Occipital lobe (tissue), 2 donors: Measurements from ENCODE around the gene COPS4. TPM values are rescaled to one million over a fixed set of nuclear protein-coding genes. Genes with fewer than 3 reads are reported as not detected.
"Not testable (repeated sequence)": the region's sequence is repeated elsewhere in the genome, so short reads cannot be mapped to it uniquely, and the experiment has no call there.

ENCODE experiments used
- DNase-seq: peaks from one replicate; lab custom pipeline; 2025; lab: John Stamatoyannopoulos, UW
- total RNA-seq: library from RNA; depleted of rRNA; stranded (reverse); fragments of >200 nt; gene quantifications from one replicate; pipeline ENCODE4 v1.2.3, GENCODE V29; 2014

COPS4 gene
- total RNA-seq, 1 donor from 2014 or later: 155 TPM

DNA sequence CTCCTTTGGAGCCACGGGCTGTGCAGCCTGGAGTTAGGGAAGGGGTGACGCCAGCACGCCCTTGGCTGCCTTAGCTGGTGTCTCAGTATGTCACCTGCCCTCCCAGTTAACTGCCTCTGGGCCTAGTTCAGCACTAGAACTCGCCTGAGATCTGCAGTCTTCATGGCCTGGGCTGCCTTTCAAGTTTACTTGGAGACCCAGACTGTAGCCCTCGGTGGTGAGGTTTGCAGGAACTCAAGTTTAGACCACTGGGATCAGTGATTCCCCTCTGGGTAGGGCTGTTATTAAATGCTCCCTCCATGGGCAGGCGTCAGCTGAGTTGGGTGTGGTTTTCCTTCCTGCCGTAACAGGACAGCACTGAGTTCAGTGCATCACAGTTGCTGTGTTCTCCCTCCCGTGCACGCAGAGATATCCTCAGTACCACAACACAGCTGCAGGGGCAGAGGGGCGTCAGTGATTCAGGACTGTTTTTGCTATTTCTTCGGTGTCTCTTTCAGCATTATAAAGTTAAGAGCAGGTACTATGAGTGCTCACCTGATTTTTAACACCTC lies 49.0 kb downstream of the COPS4 start:
- DNase-seq: no peak

DNA sequence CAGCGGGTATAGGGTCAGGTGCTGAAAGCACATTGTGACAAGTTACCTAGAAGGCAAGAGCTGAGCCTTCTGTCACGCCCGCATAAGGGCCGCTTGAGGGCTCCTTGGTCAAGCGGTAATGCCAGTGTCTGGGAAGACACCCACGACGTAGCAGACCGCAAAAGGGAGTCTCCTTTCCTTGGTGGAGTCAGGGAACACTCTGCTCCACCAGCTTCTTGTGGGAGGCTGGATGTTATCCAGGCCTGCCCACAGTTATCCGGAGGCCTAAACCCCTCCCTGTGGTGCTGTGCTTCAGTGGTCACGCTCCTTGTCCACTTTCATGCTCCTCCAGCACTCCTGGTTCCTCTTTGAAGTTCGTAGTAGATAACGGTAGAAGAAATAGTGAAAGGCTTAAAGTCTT lies 50.0 kb downstream of the COPS4 start:
- not testable (repeated sequence) for DNase-seq

DNA sequence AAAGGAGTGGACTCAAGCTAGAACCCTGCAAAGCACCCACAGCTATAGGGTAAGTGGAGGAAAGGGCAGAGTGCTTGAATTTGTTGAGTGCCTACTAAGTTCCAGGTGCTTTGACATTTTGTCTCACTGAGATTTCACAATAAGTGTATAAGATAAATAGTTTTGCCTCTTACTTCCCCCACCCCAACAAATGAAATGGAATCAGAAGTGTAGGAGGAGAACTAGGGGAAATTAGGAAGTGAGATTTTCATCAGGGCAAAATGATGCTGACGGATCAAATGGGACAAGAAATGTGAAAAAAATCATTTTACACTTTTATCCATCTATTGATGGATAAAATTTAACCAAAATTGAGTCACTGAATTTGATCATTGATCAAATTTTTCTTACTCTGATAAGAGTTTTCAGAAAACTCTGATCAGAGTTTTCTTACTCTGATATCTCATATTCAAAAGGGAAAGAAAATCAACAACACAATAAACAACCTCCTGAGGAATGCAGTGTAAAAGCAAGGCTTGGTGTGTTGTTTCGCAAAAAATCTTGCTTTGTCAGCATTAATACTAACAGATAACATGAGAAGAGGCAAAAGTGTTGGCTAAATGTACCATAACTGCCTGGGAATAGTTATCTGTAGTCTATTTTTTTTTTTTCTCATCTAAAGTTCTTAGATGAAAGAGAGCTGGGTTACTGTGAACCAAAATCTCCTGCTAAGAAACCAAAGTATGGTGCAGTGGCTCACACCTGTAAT lies 54.6 kb downstream of the COPS4 start:
- DNase-seq: no peak

DNA sequence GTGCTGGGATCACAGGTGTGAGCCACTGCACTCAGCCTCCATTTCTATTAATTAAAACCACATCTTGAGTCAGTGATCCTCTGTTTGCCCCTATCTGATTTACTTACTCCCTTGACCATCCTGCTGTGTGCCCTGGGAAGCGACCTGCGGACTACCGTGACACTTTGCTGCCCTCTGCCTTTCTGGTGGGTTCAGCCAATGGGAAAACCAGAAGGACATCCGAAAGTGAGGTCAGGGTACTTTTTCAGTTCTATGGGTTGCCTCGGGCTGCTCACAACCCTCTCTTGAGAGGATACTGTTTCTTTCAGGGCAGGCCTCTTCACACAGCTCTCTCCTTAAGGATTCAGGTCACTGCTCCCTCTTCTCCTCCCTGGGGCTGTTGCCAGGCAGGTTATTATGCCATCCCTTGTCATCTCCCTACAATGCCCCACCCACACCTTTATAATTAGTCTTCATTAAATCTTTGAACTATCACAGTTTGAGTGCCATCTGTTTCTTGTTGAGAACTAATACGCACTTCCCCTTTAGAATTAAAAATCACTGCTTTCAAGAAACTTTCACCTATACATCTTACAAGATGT lies 58.2 kb downstream of the COPS4 start:
- no peak for DNase-seq

DNA sequence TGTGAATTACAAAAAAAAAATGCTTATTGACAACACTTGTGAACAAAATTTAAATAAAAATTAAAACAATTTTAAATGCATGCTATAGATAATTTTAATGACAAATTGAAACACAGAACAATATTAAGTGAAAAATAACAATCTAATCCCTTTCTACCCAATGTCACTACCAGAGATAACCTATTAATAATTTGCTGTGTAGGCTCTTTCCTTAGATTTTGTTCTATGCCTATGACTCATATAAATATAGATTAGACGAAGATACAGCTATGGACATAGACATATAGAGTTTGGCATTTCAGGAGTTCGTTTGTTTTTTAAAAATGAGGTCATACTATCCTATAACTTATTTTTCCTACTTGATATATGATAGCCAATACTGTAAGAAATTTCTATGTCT lies 61.4 kb downstream of the COPS4 start:
- DNase-seq: no peak

DNA sequence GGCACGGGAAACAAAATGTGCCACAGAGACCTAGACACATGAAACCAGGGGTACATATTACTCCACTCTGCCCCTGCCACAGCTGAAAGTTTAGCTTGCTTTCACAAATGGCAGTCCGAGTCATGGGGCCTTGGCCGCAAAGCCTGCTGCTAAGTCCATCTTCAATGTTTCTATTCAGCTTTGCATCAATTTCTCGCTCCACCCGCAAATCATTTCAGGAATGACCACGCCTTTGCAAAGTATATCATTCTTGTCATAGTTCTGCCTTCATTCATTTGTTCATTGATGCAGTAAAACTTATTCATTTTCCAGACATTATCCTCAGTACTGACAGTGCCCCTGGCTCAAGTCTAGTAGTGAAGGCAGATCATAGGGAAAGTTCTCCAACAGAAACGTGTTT lies 70.0 kb downstream of the COPS4 start:
- DNase-seq: no peak

DNA sequence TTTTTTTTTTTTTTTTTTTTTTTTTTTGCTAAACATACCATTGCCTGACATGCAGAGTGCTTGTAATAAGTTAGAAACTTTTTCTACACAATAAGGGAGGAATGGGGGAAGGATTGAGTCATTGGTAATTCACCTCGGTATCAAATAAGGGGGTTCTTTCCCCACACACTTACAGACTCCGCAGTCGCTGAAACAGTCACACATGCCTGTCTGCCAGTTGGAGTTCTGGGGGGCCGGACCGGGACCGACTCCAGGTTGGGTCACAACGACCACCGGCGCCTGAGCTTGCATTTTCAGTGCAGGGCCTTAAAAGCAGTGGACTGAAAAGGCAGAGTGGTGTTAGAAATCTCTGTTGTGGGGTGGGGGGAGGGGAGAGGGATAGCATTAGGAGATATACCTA lies 72.6 kb downstream of the COPS4 start:
- DNase-seq: no peak

DNA sequence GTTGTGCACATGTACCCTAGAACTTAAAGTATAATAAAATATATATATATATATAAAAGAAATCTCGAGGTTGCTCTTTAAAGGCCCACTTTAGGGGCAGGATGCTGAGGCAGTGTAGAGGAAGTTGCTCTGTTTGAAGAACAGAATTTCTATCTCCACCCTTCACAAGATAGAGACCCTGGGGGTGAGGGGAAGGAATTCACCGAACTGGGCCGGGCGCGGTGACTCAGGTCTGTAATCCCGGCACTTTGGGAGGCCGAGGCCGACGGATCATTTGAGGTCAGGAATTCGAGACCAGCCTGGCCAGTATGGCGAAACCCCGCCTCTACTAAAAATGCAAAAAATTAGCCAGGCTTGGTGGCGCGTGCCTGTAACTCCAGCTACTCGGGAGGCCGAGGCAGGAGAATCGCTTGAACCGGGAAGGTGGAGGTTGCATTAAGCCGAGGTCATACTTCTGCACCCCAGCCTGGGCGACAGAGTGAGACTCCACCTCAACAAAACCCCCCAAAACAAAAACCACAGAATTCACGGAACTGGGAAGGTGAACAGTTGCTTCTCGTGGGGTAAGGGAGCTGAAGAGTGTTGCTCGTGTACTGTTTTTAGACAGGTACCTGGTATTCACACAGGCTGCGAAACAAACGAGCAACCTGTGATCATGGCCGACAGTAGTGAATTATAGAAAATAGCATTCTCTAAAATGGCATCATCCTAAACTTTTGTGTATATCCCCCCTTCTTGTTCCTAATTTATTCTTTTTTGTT lies 73.3 kb downstream of the COPS4 start:
- no peak for DNase-seq

DNA sequence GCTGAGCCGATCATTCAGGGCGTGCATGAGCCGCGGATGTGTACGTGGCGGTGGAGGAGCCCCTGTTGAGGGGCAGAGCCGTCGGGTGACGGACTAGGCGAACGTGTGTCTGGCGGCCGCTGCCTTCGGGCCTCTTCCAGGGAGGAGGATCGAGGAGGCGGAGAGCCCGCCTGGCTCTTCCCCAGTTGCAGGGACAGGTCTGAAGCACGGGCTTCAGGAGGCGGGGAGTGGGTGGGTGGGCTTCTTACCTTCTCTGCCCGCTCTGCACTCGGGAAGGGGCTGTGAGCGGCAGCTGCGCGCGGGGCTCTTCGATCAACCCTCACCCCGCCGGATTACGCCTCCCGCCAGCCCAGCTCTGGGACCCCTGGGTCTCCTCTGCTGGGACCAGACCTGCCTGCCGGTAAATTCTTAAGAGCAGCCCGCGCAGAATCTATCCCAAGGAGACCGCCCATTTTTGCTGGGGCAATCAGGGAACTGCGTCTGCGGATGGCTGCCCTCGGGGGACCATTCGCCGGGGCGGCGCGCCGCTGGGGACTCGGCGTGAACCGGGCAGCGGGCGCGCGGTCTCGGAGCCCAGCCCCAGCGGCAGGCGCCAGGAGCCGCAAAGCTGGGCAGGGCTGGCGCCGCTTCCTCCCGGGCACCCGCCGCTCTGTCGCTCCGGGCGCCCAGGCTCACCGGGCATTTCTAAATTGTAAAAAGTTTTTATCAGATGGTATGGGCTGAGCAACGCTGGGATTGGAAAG lies 74.7 kb downstream of the COPS4 start:
- DNase-seq: no peak

DNA sequence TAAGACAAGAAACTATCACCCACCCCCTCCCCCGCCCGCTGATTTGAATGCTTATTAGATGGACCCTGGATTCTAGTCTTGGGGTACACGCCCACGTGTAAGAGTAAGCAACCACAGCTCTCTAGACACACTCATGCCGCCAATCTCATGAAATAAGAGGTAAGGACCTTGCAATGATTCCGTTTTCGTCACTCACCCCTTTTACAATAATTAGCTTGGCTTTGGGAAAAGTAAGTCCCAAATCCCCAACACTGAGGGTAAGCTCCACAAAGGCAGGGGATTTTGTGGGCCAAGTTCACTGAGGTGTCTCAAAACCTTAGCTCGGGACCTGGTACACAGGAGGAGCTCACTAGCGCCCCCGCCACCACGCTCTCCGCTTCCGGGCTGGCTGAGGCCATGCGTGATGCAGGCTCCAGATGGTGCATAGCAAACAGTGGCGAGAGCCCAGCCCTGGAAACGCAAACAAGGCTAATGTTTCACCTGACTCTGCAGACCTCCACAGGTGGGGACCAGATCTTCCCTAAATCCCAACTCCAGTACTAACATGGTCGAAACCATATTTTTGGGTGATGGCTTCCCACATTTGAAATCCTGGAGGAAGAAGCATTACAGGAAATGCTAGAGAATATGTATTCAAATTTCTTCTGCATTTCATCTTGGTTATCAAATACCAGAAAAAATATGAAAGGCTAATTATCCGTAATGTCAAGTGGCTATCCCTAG lies 75.4 kb downstream of the COPS4 start:
- DNase-seq: peak; percentile 41

DNA sequence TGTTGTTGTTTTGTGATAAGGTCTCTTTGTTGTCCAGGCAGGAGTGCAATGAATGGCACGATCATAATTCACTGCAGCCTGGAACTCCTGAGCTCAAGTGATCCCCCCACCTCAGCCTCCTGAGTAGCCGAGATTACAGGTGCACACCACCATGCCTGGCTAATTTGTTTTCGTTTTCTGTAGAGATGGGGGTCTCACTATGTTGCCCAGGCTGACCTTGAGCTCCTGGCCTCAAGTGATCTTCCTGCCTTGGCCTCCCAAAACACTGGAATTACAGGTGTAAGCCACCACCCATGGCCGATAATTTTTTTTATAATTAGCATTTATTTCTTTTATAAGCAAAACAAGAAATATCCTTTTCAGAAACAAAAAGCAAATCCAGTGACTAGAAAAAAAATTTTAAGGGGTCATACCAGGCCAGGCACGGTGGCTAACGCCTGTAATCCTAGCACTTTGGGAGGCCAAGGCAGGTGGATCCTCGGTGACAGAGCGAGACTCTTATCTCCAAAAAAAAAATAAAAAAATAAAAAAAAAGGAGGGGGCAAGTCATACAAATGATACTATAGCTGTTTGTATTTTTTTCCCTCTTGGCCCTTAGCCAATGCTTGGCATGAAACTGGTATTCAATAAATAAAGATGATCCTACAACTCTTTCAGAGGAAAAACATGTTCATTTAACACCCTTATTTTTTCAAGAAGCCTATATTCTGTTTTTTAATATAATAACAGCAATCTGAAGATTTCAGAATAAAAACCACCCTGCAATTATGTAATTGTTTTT lies 76.2 kb downstream of the COPS4 start:
- DNase-seq: no peak

DNA sequence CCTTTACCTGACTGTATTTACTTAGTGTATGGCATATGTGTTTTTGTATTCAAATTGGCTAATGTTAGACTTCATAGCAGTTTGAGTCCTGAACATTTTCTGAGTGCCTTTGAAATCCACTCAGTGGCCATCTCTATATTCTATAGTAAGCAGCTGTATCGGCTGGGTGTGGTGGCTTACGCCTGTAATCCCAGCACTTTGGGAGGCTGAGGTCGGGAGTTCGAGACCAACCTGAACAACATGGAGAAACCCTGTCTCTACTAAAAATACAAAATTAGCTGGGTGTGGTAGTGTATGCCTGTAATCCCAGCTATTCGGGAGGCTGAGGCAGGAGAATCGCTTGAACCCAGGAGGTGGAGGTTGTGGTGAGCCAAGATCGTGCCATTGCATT lies 76.8 kb downstream of the COPS4 start:
- not testable (repeated sequence) for DNase-seq

DNA sequence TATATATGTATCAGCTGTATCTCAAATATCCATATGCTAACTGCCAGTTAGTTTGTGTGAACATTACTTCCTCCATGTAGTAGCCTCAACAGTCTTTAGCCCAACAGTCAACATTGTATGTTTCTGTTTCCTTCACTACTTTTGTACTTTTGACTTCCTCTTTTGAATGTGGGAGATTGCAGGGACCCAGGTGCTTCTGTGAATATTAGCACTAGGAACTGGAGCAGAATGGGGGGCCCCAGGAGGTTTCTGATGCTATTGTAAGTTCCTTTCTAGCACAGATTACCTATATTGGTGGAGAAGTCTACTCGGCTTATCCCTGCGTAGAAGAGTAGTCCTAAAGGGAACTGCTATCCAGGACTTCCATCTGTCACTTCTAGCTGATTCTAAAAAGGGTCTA lies 77.2 kb downstream of the COPS4 start:
- DNase-seq: no peak

DNA sequence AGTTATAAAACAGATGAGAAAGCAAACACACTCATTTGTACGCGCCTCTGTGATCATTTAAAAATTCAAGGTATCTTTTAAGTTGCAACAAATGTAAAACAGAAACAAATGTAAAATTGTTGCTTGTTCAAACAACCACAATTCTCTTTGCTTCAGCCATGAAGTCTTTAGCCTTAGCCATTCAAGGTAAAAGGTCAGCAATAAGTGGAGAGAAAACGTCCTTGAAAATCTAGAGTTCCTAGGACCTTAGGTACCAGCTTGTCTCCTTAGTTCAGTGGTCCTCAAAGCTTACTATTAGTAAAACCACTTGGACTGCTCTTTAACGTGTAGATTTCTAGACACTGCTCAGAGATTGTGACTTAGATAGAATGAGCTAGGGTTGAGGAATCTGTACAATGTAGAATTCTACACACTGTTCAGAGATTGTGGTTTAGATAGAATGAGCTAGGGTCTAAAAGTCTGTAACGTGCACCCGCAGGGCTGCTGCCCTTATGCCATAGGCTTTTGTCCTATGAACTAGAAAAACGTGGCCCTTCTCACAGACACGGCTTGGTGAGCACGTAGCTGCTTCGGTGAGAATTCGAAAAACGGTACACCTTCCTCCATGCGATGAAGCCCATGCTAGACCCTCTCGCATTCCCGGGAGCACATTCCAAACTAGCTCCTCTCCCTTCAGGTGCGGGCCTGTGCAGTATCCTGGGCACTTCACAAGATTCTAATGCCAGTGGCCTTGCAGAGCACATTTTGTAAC lies 77.9 kb downstream of the COPS4 start:
- DNase-seq: no peak

DNA sequence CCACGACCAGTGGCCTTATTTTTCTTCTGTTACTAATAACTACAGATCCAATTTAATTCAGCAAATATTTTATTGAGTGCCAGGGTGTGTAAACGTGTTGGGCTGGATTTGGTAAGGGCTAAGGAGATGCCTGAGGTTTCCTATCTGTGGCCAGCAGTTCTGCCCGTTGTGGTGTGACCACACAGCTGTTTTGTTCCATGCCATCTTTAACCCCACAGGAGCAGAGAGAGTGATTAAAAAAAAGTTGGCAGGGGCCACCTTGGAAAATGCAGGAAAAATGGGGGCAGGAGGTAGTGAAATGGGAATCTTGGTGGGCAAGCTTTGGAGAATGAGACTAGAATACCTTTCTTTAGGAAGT lies 78.4 kb downstream of the COPS4 start:
- DNase-seq: no peak

DNA sequence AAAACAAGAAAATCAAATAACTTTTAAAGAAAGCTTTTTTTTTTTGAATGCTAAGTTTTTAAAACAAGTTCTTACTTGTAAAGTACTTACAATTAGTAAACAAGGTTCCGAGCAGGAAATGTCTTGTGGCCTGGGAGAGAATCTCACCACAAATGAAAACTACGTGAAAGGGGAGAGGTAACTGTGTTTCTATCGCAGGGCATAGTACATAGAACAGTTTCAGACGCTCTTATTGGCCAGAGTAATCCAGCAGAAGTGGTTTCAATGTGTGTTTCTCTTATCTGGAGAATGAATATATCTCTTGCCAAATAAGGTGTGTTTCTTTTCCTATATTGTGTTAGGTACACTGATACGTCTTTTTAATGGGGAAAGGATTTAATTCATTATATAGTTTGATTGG lies 79.6 kb downstream of the COPS4 start, which contains the start of gene PLAC8:
PLAC8 (minus strand) TSS at position 154 of the 400 bp plus-strand sequence. CDS start 6,808 bp downstream, outside the sequence.
- DNase-seq: no peak

DNA sequence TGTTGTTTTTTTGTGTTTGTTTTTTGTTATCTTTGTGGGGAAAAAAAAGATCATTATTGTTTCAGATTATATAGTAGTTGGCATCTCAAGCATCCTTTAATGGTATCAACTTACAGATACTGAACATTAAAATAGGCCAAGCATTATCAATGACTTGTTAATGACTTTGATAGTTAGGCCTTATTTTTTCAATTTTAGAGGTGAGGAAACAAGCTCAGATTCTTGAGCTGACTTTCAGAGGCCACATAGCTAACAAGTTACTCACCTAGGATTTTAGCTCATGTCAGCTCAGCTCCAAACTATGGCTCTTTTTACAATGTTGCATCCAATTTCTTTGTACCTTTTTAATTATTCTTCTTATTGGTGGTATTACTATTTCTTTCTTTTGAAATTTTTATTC lies 80.0 kb downstream of the COPS4 start:
- no peak for DNase-seq

DNA sequence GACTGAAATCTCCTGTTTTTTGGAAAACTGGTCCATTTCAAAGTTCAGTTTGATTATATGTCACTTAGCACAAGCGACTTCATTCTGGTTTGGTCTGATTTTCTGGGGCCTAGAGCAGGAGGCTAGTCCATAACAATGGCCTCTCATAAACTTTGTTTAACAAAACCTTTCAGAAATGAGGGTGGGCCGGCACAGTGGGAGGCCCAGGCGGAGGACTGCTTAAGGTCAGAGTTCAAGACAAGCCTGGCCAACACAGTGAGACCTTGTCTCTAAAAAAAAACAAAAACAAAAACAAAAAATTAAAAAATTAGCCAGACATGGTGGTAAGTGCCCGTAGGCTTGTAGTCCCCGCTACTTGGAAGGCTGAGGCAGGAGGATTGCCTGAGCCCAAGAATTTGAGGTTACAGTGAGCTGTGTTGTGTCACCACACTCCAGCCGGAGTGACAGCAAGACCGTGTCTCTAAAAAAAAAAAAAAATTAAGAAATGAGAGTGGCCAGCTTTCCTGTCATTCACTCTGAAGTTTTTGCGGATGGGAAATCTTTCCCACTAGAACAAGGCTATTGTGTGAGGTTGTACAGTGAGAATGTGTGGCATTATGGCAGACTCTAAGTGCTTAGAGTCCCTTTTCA lies 80.8 kb downstream of the COPS4 start:
- DNase-seq: no peak

DNA sequence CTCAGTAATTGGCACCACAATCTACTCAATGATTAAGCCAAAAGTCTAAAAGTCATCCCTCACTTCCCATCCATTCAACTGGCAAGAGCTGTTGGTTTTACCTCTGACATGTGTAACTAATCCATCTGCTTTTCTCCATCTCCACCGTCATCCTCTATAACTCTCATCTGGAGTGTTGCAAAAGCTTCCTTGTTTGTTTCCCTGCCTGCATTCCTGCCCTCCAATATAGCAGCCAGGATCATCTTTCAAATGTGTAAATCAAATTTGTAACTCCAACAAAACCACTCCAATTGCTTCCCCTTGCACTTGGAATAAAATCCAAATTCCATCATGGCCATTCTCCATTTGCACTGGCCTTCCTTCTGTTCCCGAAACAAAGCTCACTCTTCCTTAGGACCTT lies 83.9 kb downstream of the COPS4 start:
- DNase-seq: no peak
